ENCODE data around the gene ART1. TPM values are rescaled to one million over a fixed set of nuclear protein-coding genes. Genes with fewer than 3 reads are reported as not detected.

ART1 gene
- total RNA-seq, 6 experiments from 2014 or later, result not detected

- Histone ChIP-seq H3K9me3 (no peaks in the 10 kb centered on the region), H3K4me3 (no peak overlapping the region), H3K36me3 (peaks cover 5 to 63% (median 27%) of the 10 kb centered on the region in 4 donors), H3K27ac (no peak overlapping the region), H3K4me1 (no peaks in the 10 kb centered on the region), H3K27me3 (no peaks in the 10 kb centered on the region)
- peak in 1 of 4 donors; percentile 13 for ATAC-seq
- WGBS (ENCODE audit: insufficient coverage, low coverage, low lambda C conversion rate, missing lambda C conversion rate), result 89% methylated on average over 1 of the region's 1 CpG
- intact Hi-C loops (cut with DNase I), result no loop called here
- TF ChIP-seq POLR2A (IDR thresholded peaks at IDR 0.05) (no peak), CTCF (IDR thresholded peaks at IDR 0.05) (no peak)
- no peak for DNase-seq
Measured at GRCh38 chr11:3674189-3674588, 29.3 kb downstream of the ART1 start.

GRCh38 chr11:3675971-3676370 is 31.0 kb downstream of the ART1 start:
- ATAC-seq, result peak in 3 of 4 donors; percentile 20 to 36 (median 30)

GRCh38 chr11:3679077-3679476 is 34.1 kb downstream of the ART1 start:
- no peak for TF ChIP-seq CTCF (IDR thresholded peaks at IDR 0.05)
- no peak for TF ChIP-seq POLR2A (IDR thresholded peaks at IDR 0.05)
- WGBS (ENCODE audit: insufficient coverage, low coverage, low lambda C conversion rate, missing lambda C conversion rate), result 100% methylated on average over 2 of the region's 3 CpGs
- H3K4me1 ChIP-seq, result no peaks in the 10 kb centered on the region
- no peaks in the 10 kb centered on the region for H3K27me3 ChIP-seq
- intact Hi-C loops (cut with DNase I), result no loop called here
- H3K9me3 ChIP-seq, result no peaks in the 10 kb centered on the region
- ATAC-seq, result no peak
- H3K4me3 ChIP-seq, result no peak overlapping the region
- no peak for DNase-seq
- H3K27ac ChIP-seq, result no peak overlapping the region
- peaks cover 5 to 94% (median 48%) of the 10 kb centered on the region in 4 donors for H3K36me3 ChIP-seq

More at GRCh38 chr11:3675971-3676370, 31.0 kb downstream of the ART1 start:
- intact Hi-C loops (cut with DNase I), result no loop called here
- no peaks in the 10 kb centered on the region for H3K4me1 ChIP-seq
- DNase-seq, result no peak
- H3K36me3 ChIP-seq, result peaks cover 5 to 81% (median 32%) of the 10 kb centered on the region in 4 donors
- H3K27ac ChIP-seq, result no peak overlapping the region
- H3K27me3 ChIP-seq, result no peaks in the 10 kb centered on the region
- WGBS (ENCODE audit: insufficient coverage, low coverage, low lambda C conversion rate, missing lambda C conversion rate), result 97% methylated on average over 7 of the region's 11 CpGs
- no peak overlapping the region for H3K4me3 ChIP-seq
- H3K9me3 ChIP-seq, result no peaks in the 10 kb centered on the region
- no peak for TF ChIP-seq CTCF (IDR thresholded peaks at IDR 0.05)

- TF ChIP-seq CTCF (IDR thresholded peaks at IDR 0.05), result no peak
- TF ChIP-seq POLR2A (IDR thresholded peaks at IDR 0.05), result no peak
- Histone ChIP-seq H3K4me1 (peaks cover 0 to 12% (median 0%) of the 10 kb centered on the region in 4 donors), H3K27ac (no peak overlapping the region), H3K4me3 (no peak overlapping the region), H3K9me3 (no peaks in the 10 kb centered on the region), H3K27me3 (no peaks in the 10 kb centered on the region), H3K36me3 (peaks cover 10 to 64% (median 34%) of the 10 kb centered on the region in 4 donors)
- intact Hi-C loops (cut with DNase I), result no loop called here
- ATAC-seq (no peak), DNase-seq (no peak)
- 100% methylated on average over 1 of the region's 9 CpGs for WGBS (ENCODE audit: insufficient coverage, low coverage, low lambda C conversion rate, missing lambda C conversion rate)
Measured at GRCh38 chr11:3683039-3683438, 38.1 kb downstream of the ART1 start.
